Trophoblast cell (in vitro differentiated cells and primary cell): ENCODE data around the gene UGT3A2.
A peak's percentile ranks its signal among the peaks of the same experiment; 100 is the strongest.

Experiments used
- DNase-seq, 2 donors: peaks; one replicate each; pipeline ENCODE4 v3.0.0-alpha.2; 2016
- H2AFZ ChIP-seq: 2 replicates; pipeline ENCODE4 v1.6.1; 2013; ENCODE audit warnings: low read length, moderate library complexity, mild to moderate bottlenecking; ENCODE audit not compliant: insufficient read depth, poor library complexity
- H2AK5ac ChIP-seq: 2 replicates; pipeline ENCODE4 v1.6.1; 2013; ENCODE audit warnings: mild to moderate bottlenecking, low read length
- H2BK120ac ChIP-seq: 2 replicates; pipeline ENCODE4 v1.6.1; 2013; ENCODE audit warnings: low read length, mild to moderate bottlenecking, moderate library complexity; ENCODE audit not compliant: insufficient read depth, poor library complexity
- H2BK12ac ChIP-seq: 2 replicates; pipeline ENCODE4 v1.6.1; 2013; ENCODE audit warnings: mild to moderate bottlenecking, low read length, moderate library complexity
- H2BK5ac ChIP-seq: 2 replicates; pipeline ENCODE4 v1.6.1; 2013; ENCODE audit warnings: low read length, low read depth, moderate library complexity, mild to moderate bottlenecking; ENCODE audit not compliant: poor library complexity
- H3K14ac ChIP-seq: 2 replicates; pipeline ENCODE4 v1.6.1; 2013; ENCODE audit warnings: mild to moderate bottlenecking, low read length
- H3K18ac ChIP-seq: 2 replicates; pipeline ENCODE4 v1.6.1; 2013; ENCODE audit warnings: mild to moderate bottlenecking, low read length
- H3K23ac ChIP-seq: 2 replicates; pipeline ENCODE4 v1.6.1; 2013; ENCODE audit warnings: low read length
- H3K27ac ChIP-seq: 2 replicates; pipeline ENCODE4 v1.5.1; 2013; ENCODE audit warnings: low read depth, mild to moderate bottlenecking, inconsistent platforms, low read length, moderate library complexity
- H3K27me3 ChIP-seq: 2 replicates; pipeline ENCODE4 v1.6.1; 2013; ENCODE audit warnings: inconsistent platforms, mild to moderate bottlenecking, low read length, moderate library complexity; ENCODE audit not compliant: insufficient read depth
- H3K36me3 ChIP-seq, 2 experiments: 1 replicate in 1 of 2; 2 replicates in 1 of 2; pipeline ENCODE4 v1.6.1; 2013; ENCODE audit warnings: low read length in 2 of 2, mild to moderate bottlenecking in 2 of 2, moderate library complexity in 1 of 2; ENCODE audit not compliant: insufficient read depth in 2 of 2, control insufficient read depth in 1 of 2
- H3K4ac ChIP-seq: 2 replicates; pipeline ENCODE4 v1.6.1; 2013; ENCODE audit warnings: low read depth, mild to moderate bottlenecking, low read length, moderate library complexity
- H3K4me1 ChIP-seq, 2 experiments: 1 replicate in 1 of 2; 2 replicates in 1 of 2; pipeline ENCODE4 v1.6.1; 2013; ENCODE audit warnings: low read length in 2 of 2, mild to moderate bottlenecking in 2 of 2, moderate library complexity in 1 of 2; ENCODE audit not compliant: insufficient read depth in 2 of 2, control insufficient read depth in 1 of 2
- H3K4me2 ChIP-seq: 2 replicates; pipeline ENCODE4 v1.6.1; 2013; ENCODE audit warnings: inconsistent platforms, mild to moderate bottlenecking, low read length, moderate library complexity
- H3K4me3 ChIP-seq: 2 replicates; pipeline ENCODE4 v1.5.1; 2013; ENCODE audit warnings: mild to moderate bottlenecking, low read depth, low read length, inconsistent platforms
- H3K79me1 ChIP-seq: one replicate; pipeline ENCODE4 v1.6.1; 2013; ENCODE audit warnings: low read length
- H3K79me2 ChIP-seq: 2 replicates; pipeline ENCODE4 v1.6.1; 2013; ENCODE audit warnings: low read length, mild to moderate bottlenecking; ENCODE audit not compliant: control insufficient read depth, insufficient read depth, poor library complexity
- H3K9ac ChIP-seq: 2 replicates; pipeline ENCODE4 v1.6.1; 2013; ENCODE audit warnings: mild to moderate bottlenecking, low read length
- H3K9me3 ChIP-seq: 2 replicates; pipeline ENCODE4 v1.6.1; 2013; ENCODE audit warnings: low read depth, mild to moderate bottlenecking, control low read depth, inconsistent platforms, low read length; ENCODE audit not compliant: insufficient read depth
- H4K12ac ChIP-seq: 2 replicates; pipeline ENCODE4 v1.6.1; 2013; ENCODE audit warnings: low read depth, mild to moderate bottlenecking, low read length, moderate library complexity
- H4K8ac ChIP-seq: 2 replicates; pipeline ENCODE4 v1.6.1; 2013; ENCODE audit warnings: low read depth, mild to moderate bottlenecking, low read length, moderate library complexity
- H4K91ac ChIP-seq: one replicate; pipeline ENCODE4 v1.6.1; 2013; ENCODE audit warnings: low read depth, mild to moderate bottlenecking, low read length, moderate library complexity
- WGBS: extraction: QIAGEN DNeasy Blood & Tissue Kit; methylation state at CpG from one replicate; pipeline ENCODE4 v1.1.7; 2013; ENCODE audit warnings: missing lambda C conversion rate; ENCODE audit not compliant: insufficient read length, insufficient coverage; ENCODE audit errors: extremely low coverage; 5-methylcytosine and 5-hydroxymethylcytosine counted together

Gene UGT3A2

GRCh38 chr5:35999547-35999946 lies 67.1 kb downstream of the UGT3A2 start:
- no peak overlapping the region for H4K8ac ChIP-seq
- H2AK5ac ChIP-seq: no peak overlapping the region
- H3K79me1 ChIP-seq: no peaks in the 10 kb centered on the region
- no peak overlapping the region for H3K14ac ChIP-seq
- no peaks in the 10 kb centered on the region for H3K27me3 ChIP-seq
- H2AFZ ChIP-seq: no peak overlapping the region
- no CpG with 5 or more reads among the region's 1 CpG for WGBS
- H3K23ac ChIP-seq: no peak overlapping the region
- H2BK5ac ChIP-seq: no peak overlapping the region
- H2BK120ac ChIP-seq: no peak overlapping the region
- no peak overlapping the region for H3K4me3 ChIP-seq
- H3K36me3 ChIP-seq: no peaks in the 10 kb centered on the region
- no peaks in the 10 kb centered on the region for H3K9me3 ChIP-seq
- H2BK12ac ChIP-seq: no peak overlapping the region
- H3K27ac ChIP-seq: no peak overlapping the region
- no peak overlapping the region for H4K91ac ChIP-seq
- no peak overlapping the region for H3K4ac ChIP-seq
- no peaks in the 10 kb centered on the region for H3K79me2 ChIP-seq
- no peak overlapping the region for H3K9ac ChIP-seq
- H4K12ac ChIP-seq: no peak overlapping the region
- H3K4me2 ChIP-seq: no peak overlapping the region
- no peak overlapping the region for H3K18ac ChIP-seq
- H3K4me1 ChIP-seq: no peaks in the 10 kb centered on the region
- DNase-seq: no peak

DNA sequence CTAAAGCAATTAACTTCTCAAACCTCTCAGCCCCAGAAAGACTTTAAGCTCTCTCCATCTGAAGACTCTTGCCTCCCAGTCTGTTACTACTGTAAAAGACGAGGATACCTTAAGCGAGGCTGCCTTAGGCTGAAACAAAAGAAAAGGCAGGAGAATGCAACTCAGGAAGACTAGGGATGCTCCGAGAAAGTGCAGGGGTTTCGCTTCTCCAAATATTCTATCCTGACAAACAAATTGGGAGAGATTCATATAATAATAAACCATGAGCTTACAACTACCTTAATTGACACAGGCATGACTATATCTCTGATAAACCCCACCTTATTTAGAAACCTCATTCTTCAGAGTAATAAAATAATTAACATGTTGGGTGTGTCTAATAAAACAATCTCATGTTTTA lies 70.6 kb downstream of the UGT3A2 start:
- Histone ChIP-seq H3K4me3 (no peak overlapping the region), H3K14ac (no peak overlapping the region), H3K4me2 (no peak overlapping the region), H3K27ac (no peak overlapping the region), H4K91ac (no peak overlapping the region), H3K79me1 (no peaks in the 10 kb centered on the region), H2BK12ac (no peak overlapping the region), H2BK120ac (no peak overlapping the region), H3K27me3 (no peaks in the 10 kb centered on the region), H3K9me3 (no peaks in the 10 kb centered on the region), H4K12ac (no peak overlapping the region), H2AK5ac (no peak overlapping the region), H3K18ac (no peak overlapping the region), H3K9ac (no peak overlapping the region), H3K4me1 (peaks cover 0 to 5% of the 10 kb centered on the region in 2 experiments), H3K79me2 (no peaks in the 10 kb centered on the region), H3K4ac (no peak overlapping the region), H3K36me3 (no peaks in the 10 kb centered on the region), H4K8ac (no peak overlapping the region), H2BK5ac (no peak overlapping the region), H3K23ac (no peak overlapping the region), H2AFZ (no peak overlapping the region)
- no CpG with 5 or more reads among the region's 4 CpGs for WGBS
- DNase-seq: no peak

GRCh38 chr5:35990941-35991611 lies 75.6 kb downstream of the UGT3A2 start, which contains the start of gene UGT3A1:
TSS of gene UGT3A1 (minus strand) at chr5:35991390. CDS start at chr5:35991240, 150 bp downstream.
- H3K4me2 ChIP-seq: peak within 1 kb of the TSS; percentile 72
- H3K4ac ChIP-seq: no peak within 1 kb of the TSS
- H2AK5ac ChIP-seq: no peak within 1 kb of the TSS
- no CpG with 5 or more reads among the region's 25 CpGs for WGBS
- no peaks in the 10 kb centered on the region for H3K9me3 ChIP-seq
- no peak within 1 kb of the TSS for H3K18ac ChIP-seq
- no peak within 1 kb of the TSS for H3K23ac ChIP-seq
- no peak within 1 kb of the TSS for H3K14ac ChIP-seq
- H2BK120ac ChIP-seq: no peak within 1 kb of the TSS
- H3K79me1 ChIP-seq: no peaks in the 10 kb centered on the region
- no peaks in the 10 kb centered on the region for H3K79me2 ChIP-seq
- no peak for DNase-seq
- H2BK5ac ChIP-seq: no peak within 1 kb of the TSS
- H3K9ac ChIP-seq: no peak within 1 kb of the TSS
- H3K4me1 ChIP-seq: peaks cover 2 to 11% of the 10 kb centered on the region in 2 experiments
- H2BK12ac ChIP-seq: no peak within 1 kb of the TSS
- no peaks in the 10 kb centered on the region for H3K36me3 ChIP-seq
- no peak within 1 kb of the TSS for H4K91ac ChIP-seq
- peak within 1 kb of the TSS; percentile 43 for H2AFZ ChIP-seq
- H3K27ac ChIP-seq: no peak within 1 kb of the TSS
- no peaks in the 10 kb centered on the region for H3K27me3 ChIP-seq
- H4K8ac ChIP-seq: peak within 1 kb of the TSS; percentile 2
- no peak within 1 kb of the TSS for H4K12ac ChIP-seq
- H3K4me3 ChIP-seq: peak within 1 kb of the TSS; percentile 1

GRCh38 chr5:35990520-35990919 lies 76.2 kb downstream of the UGT3A2 start:
- H3K27ac ChIP-seq: no peak overlapping the region
- peak overlapping the region; percentile 43 for H2AFZ ChIP-seq
- peak overlapping the region; percentile 72 for H3K4me2 ChIP-seq
- no peak overlapping the region for H3K9ac ChIP-seq
- H3K9me3 ChIP-seq: no peaks in the 10 kb centered on the region
- no peaks in the 10 kb centered on the region for H3K27me3 ChIP-seq
- no peaks in the 10 kb centered on the region for H3K79me2 ChIP-seq
- no peak overlapping the region for H3K14ac ChIP-seq
- no peak overlapping the region for H2AK5ac ChIP-seq
- no peaks in the 10 kb centered on the region for H3K36me3 ChIP-seq
- H3K79me1 ChIP-seq: no peaks in the 10 kb centered on the region
- no CpG with 5 or more reads among the region's 12 CpGs for WGBS
- peak overlapping the region; percentile 2 for H4K8ac ChIP-seq
- no peak overlapping the region for H2BK5ac ChIP-seq
- no peak overlapping the region for H3K18ac ChIP-seq
- H3K4me3 ChIP-seq: no peak overlapping the region
- peaks cover 2 to 11% of the 10 kb centered on the region in 2 experiments for H3K4me1 ChIP-seq
- no peak overlapping the region for H2BK12ac ChIP-seq
- no peak overlapping the region for H4K91ac ChIP-seq
- no peak overlapping the region for H4K12ac ChIP-seq
- no peak overlapping the region for H3K23ac ChIP-seq
- no peak overlapping the region for H3K4ac ChIP-seq
- DNase-seq: no peak
- no peak overlapping the region for H2BK120ac ChIP-seq
